GM15510 (cell line): ENCODE results near the gene PRUNE1.

ENCODE experiments used
- POLR2A ChIP-seq: IDR thresholded peaks from 3 replicates; pipeline ENCODE4 v1.6.1; 2011; ENCODE audit warnings: borderline replicate concordance; ENCODE audit not compliant: insufficient read length; ENCODE audit errors: extremely low read depth

The PRUNE1 gene

DNA sequence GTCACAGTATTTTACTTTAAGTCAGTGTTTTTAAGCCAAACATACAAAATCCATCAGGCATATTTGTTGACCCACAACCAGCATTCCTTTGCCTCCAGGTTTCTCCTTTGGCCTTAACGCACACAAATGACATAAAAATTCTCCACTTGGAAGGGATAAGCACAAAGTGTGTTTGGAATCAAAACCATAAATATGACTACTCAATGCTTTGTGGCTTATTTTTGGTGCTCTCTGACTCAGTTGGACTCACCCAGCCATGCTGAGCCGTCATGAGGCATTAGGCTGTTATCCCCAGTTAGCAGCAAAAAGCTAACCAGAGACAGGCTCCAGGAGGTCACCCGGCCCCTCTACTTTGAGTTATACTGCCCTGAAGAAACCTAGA is 948 bp downstream of the PRUNE1 start:
- TF ChIP-seq POLR2A = no peak

DNA sequence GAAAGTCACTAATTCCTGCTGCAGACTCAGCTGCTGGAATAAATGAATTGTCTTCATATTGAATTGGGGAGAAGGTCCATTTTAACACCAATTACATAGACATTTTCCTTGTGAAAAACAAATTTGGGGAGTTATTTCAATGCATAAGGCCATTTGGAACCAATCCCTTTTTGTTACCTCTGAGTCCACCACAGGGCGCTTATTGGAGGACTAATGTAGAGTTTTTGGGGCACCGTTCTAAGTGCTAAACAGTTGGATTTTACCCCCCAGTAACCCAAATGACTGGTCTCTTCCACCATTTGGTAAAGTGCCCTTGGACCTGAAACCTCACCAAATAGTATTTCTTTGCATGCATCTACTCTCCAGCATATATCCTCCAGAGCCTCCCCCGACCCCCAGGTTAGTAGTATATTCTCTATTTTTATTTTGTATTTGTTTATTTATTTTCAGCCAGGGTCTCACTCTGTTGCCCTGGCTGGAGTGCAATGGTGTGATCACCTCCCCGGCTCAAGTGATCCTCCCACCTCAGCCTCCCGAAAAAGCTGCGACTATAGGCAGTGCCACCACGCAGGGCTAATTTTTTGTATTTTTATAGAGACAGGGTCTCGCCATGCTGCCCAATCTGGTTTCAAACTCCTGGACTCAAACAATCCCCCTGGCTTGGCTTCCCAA is 1.6 kb downstream of the PRUNE1 start:
- TF ChIP-seq POLR2A = no peak

DNA sequence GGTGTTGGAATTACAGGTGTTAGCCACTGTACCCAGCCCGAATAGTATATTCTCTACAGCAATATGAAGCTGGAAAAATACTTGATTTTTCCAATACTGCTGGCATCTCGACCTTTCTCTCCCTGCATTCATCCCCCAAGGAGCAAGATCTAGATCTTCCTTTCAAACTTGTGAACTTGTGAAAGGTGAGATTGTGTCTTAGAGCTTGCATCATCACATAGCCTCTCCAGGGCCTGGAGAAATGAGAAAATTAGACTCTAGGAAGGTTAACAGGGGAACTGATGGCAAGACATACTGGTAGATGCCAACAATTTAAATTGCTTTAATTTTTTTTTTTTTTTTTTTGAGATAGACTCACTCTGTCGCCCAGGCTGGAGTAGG is 2.1 kb downstream of the PRUNE1 start:
- no peak for TF ChIP-seq POLR2A

DNA sequence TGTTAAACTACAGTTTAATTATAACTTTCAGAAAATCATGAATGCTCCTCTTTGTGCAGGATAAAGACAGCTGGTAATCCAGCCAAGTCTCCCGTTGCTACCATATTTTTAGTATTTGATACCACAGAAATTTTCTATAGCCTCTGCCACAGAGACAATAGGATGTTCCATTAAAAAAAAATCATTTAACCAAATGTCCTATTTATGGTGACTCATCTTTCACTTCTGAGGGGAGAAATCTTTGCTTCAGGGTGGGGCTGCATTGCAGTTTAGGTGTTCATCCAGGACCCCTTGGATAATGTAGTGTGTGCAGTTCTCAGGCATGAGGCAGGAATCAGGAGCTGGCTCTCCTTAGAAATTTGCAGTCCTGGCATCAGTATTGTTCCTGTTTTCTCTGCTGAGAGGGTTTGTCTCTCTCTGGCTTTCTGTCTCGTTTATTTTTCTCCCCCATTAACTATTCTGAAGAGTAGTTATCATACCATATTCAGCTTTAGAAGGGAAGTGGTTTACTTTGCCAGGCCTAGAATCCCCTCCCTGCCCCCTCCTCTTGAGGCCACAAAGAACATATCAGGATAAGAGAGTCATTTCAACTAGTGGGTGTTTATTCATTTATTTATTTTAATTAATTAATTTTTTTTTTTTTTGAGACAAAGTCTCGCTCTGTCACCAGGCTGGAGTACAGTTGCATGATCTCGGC is 3.1 kb downstream of the PRUNE1 start:
- TF ChIP-seq POLR2A = no peak

DNA sequence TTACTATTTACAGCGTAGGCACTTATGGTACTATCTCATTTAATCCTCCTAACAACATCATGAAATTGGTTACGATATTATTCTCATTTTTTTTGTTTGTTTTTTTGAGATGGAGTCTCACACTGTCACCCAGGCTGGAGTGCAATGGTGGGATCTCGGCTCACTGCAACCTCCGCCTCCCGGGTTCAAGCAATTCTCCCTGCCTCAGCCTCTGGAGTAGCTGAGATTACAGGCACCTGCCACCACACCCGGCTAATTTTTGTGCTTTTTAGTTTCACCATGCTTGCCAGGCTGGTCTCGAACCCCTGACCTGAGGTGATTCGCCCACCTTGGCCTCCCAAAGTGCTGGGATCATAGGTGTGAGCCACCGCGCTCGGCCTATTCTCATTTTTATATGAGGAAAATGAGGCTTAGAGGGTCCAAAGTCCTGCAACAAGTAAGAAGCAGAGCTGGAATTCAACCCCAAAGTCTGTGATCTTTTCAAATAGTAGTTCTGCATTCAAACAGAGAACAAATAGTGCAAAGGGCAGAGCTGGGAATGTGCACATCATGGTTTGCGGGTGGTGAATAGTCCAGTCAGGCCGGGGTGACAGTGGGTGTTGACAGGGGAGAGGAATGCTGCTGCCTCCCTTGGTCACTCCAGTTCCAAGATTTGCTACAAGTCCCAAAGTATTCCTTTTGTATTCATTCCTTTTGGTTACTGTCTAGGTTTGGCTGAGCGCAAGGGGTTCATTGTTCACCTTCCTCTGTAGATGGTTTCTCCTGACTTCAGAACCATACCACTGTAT is 4.6 kb downstream of the PRUNE1 start:
- TF ChIP-seq POLR2A = no peak

DNA sequence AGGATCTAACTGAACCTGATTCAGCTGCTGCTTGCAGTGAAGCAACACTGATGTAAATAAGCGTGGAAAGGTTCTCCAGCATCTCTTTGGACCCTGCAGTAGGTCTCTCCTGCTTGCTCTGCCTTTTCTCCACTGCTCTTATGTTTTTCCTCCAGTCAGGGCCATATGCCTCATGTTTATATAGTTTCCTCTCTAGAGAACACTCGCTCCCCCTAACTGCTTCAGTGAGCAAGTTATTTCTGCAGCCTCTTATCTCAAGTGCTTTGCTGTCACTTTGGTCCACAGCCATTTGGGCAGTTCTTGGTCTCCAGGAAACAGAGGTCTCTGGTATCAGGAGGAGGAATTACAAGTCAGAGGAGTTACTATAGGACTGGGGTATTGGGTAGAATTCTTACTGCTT is 5.3 kb downstream of the PRUNE1 start:
- no peak for TF ChIP-seq POLR2A

DNA sequence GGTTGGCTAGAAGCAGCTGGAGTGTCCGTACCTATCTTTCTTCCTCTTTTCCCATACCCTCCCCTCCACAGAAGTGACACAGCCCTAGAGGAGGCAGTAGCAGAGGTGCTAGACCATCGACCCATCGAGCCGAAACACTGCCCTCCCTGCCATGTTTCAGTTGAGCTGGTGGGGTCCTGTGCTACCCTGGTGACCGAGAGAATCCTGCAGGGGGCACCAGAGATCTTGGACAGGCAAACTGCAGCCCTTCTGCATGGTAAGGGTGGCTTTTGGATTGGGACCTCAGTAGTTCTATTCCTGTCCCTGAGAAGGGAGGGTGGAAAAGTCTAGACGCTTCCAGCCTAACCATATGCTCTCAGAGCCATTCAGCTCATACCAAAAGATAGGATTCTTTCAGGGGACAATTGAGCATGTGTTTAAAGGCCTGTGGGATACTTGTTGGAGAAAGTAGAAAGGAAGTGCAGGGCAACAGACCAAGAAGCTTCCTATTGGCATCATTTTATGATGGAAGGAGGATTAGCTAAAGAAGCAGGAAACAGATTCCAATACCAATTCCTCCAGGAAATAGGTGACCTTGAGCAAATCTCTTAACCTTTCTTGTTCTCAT is 16.4 kb downstream of the PRUNE1 start:
- no peak for TF ChIP-seq POLR2A

DNA sequence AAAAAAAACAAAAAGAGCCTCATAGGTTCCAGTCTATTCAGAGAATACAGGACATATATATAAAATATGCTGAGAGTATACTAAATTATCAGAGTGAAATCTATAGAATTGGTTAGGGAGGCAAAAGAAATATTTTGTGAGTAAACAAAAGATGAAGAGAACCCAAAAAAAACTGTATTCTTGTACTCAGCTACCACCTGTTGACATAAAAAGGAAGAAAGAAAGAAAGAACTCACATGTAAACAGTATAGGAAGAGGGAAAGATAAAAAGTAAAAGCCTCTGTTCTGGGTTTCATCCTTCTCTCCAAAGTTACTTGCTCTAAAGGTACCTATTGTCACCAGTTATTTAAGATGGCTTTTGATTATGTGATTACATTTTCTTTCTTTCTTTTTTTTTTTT is 18.2 kb downstream of the PRUNE1 start:
- TF ChIP-seq POLR2A = no peak

DNA sequence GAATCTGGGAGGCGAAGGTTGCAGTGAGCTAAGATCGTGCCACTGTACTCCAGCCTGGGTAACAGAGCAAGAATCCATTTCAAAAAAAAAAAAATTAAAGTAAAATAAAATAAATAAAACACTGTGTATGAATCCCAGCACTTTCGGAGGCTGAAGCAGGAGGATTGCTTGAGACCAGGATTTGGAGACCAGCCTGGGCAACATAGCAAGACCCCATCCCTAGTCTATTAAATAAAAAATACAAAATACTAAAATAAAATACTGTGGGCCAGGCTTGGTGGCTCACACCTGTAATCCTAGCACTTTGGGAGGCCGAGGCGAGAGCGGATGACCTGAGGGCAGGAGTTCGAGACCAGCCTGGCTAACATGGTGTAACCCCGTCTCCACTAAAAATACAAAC is 23.9 kb downstream of the PRUNE1 start:
- no peak for TF ChIP-seq POLR2A

GRCh38 chr1:151035167-151035566 is 26.9 kb downstream of the PRUNE1 start:
- no peak for TF ChIP-seq POLR2A

DNA sequence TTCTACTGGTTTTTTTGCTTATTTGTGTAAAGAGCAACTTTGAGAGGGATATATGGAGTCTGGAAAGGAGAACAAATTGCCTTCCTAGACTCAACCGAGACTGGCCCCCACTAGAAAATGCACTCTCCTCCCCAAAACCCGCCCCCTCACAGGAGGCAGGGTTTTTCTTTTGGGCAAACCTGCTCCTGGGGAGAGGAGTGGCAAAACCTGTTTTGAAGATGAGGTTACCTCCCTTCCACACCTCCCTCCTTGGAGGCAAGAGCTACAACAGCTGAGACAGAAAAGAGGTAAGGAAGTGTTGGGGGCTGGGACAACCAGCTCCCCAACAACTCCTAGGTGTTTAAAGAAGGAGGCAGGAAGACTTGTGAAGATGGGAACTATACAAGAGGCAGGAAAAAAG is 28.1 kb downstream of the PRUNE1 start, which contains the start of gene BNIPL:
BNIPL (plus strand) TSS at position 231 of the 400 bp plus-strand sequence; CDS start at position 371, 140 bp downstream.
- no peak for TF ChIP-seq POLR2A

GRCh38 chr1:151037032-151037431 is 28.8 kb downstream of the PRUNE1 start:
- no peak for TF ChIP-seq POLR2A

DNA sequence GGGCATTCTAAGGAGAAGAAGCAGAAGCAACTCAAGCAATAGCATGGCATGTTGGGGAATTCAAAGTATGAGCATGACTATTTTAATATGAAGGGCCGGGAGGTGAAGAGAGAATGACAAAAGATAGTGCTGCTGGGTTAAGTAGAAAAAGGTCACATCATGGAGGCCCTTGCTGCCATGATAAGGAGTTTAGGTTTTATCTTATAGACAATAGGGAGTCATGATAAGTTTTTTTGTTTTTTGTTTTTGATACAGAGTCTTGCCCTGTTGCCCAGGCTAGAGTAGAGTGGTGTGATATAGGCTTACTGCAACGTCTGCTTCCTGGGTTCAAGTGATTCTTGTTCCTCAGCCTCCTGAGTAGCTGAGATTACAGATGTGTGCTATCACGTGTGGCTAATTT is 31.3 kb downstream of the PRUNE1 start:
- no peak for TF ChIP-seq POLR2A

DNA sequence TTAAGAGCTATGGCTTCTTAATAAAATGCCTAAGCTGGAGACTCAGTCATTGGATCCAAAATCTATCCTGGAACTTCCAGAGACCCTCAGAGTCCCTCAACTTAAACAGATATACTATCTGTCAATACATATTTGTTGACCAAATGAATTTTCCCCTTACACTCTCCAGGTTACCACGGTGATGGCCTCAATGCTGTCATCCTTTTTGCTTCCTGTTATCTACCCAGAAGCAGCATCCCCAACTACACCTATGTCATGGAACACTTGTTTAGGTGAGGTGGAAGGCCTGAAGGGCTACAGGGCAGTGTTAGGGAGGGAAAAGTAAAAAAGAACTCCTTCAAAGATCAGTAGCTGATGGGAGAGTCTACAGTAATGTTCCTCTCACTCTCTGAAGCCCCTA is 34.9 kb downstream of the PRUNE1 start:
- no peak for TF ChIP-seq POLR2A

DNA sequence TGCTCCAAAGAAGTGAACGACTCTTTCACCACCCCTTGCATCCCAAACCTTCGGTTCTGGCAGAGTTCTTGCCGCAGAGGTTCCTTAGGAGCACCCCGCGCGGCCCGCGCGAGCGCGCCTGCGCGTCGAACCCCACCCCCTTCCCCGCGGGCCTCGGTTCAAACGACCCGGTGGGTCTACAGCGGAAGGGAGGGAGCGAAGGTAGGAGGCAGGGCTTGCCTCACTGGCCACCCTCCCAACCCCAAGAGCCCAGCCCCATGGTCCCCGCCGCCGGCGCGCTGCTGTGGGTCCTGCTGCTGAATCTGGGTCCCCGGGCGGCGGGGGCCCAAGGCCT is 39.3 kb downstream of the PRUNE1 start, which contains the start of gene C1orf56:
C1orf56 (plus strand) TSS at position 161 of the 334 bp plus-strand sequence; CDS start at position 258, 97 bp downstream.
- TF ChIP-seq POLR2A = peak; percentile 59
